ENCODE results near the gene PRKG1. TPM values are rescaled to one million over a fixed set of nuclear protein-coding genes. Genes with fewer than 3 reads are reported as not detected.

The PRKG1 gene
- total RNA-seq, 1 experiment from 2014 or later = 16.5 TPM

DNA sequence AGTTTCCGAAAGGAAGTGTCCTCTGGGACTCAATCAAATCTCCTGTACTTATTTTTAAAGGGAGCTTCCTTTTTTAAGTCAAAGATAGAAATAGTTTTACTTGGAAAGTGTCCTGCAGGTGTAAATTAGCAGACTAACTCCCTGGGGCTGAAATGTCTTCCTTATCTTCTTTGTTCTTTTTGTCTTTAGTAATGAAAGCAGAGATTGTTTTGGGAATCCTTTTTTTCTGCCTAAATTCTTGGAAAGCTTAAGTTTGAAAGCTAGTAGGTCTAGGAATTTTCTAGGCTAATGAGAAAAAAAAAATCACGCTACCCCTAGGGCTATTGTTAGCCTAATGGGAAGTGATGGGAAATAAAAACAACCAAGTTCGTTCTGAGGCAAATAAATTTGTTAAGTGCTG, 764.2 kb downstream of the PRKG1 start (continued):
- TF ChIP-seq, protein P1, sequence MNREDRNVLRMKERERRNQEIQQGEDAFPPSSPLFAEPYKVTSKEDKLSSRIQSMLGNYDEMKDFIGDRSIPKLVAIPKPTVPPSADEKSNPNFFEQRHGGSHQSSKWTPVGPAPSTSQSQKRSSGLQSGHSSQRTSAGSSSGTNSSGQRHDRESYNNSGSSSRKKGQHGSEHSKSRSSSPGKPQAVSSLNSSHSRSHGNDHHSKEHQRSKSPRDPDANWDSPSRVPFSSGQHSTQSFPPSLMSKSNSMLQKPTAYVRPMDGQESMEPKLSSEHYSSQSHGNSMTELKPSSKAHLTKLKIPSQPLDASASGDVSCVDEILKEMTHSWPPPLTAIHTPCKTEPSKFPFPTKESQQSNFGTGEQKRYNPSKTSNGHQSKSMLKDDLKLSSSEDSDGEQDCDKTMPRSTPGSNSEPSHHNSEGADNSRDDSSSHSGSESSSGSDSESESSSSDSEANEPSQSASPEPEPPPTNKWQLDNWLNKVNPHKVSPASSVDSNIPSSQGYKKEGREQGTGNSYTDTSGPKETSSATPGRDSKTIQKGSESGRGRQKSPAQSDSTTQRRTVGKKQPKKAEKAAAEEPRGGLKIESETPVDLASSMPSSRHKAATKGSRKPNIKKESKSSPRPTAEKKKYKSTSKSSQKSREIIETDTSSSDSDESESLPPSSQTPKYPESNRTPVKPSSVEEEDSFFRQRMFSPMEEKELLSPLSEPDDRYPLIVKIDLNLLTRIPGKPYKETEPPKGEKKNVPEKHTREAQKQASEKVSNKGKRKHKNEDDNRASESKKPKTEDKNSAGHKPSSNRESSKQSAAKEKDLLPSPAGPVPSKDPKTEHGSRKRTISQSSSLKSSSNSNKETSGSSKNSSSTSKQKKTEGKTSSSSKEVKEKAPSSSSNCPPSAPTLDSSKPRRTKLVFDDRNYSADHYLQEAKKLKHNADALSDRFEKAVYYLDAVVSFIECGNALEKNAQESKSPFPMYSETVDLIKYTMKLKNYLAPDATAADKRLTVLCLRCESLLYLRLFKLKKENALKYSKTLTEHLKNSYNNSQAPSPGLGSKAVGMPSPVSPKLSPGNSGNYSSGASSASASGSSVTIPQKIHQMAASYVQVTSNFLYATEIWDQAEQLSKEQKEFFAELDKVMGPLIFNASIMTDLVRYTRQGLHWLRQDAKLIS (CRISPR knock-in tag; IDR thresholded peaks at IDR 0.05; ENCODE audit: borderline replicate concordance) = no peak
- TF ChIP-seq NFE2L1 (CRISPR knock-in tag; IDR thresholded peaks at IDR 0.05) = no peak
- TF ChIP-seq ETV6 (CRISPR knock-in tag; IDR thresholded peaks at IDR 0.05) = no peak

DNA sequence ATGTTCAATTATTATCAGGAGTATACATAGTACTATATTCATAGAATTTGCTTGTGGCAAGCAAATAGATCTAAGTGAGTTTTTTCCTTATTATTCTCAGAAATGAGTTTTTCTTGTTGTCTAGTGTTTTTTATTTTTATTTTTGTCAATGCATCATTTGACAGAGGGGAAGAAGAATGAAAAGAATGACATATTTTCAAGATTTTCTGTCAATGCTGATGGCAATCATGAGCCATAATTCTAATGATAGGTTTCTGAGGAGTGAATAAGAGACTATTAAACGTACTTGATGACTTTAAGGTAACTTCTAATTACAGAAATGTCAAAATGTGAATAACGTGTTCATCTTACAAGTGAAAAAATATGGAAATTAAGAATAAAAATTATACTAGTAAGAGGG, 769.7 kb downstream of the PRKG1 start:
- Mint-ChIP-seq H3K4me3 (no peak overlapping the region), H3K4me1 (peaks cover 28% of the 10 kb centered on the region), H3K9me3 (peaks cover 3% of the 10 kb centered on the region), H3K36me3 (no peaks in the 10 kb centered on the region), H3K27ac (no peak overlapping the region), H3K27me3 (ENCODE audit: low read depth) (no peaks in the 10 kb centered on the region)
- ATAC-seq (no peak), DNase-seq (ENCODE audit: low spot score) (no peak)
- TF ChIP-seq SOX15 (CRISPR knock-in tag; IDR thresholded peaks at IDR 0.05) = no peak
- ChIA-PET POLR2A (no interaction called here), CTCF (no interaction called here)

DNA sequence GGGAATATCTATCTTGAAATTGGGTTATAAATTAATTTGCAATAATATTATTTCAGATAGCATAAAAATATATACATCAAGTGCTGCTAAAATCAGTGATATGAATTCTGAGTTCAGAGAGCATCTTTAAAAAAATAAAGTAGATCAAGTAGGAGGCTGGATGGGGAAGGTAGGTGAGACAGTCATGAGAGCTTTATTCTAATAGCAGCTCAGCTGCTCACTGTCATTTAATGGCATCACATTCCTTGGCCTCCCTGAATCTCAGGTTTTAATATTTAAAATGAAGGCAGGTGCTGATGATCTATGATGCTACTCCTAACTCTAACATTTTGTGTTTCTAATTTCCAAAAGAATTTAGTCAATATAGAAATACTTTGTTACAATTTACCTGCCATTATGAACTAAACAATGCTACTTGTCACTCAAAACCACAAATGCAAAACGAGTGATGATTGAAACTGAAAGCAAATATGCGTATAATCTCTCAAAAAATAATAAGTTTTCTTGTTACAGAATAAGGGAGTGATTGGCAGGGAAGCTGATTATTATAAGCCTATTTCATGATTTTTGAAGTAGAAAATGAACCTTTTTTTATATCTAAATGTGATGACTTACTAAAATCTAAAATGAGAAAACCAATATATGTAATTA, 772.7 kb downstream of the PRKG1 start:
- POLR2A ChIA-PET = no interaction called here
- peaks cover 20% of the 10 kb centered on the region for H3K4me1 Mint-ChIP-seq

More for the DNA sequence above, 772.7 kb downstream of the PRKG1 start:
- CTCF ChIA-PET = no interaction called here
- Mint-ChIP-seq H3K27me3 (ENCODE audit: low read depth) (no peaks in the 10 kb centered on the region), H3K9me3 (peaks cover 6% of the 10 kb centered on the region), H3K36me3 (peaks cover 4% of the 10 kb centered on the region), H3K27ac (no peak overlapping the region), H3K4me3 (no peak overlapping the region)
- no peak for DNase-seq (ENCODE audit: low spot score)
- ATAC-seq = no peak
- TF ChIP-seq JUN (CRISPR knock-in tag; IDR thresholded peaks at IDR 0.05) (no peak), SOX15 (CRISPR knock-in tag; IDR thresholded peaks at IDR 0.05) (no peak), ZNF219 (CRISPR knock-in tag; IDR thresholded peaks at IDR 0.05; ENCODE audit: borderline replicate concordance) (no peak), ZNF121 (CRISPR knock-in tag; IDR thresholded peaks at IDR 0.05) (no peak), IRF2 (CRISPR knock-in tag; IDR thresholded peaks at IDR 0.05; ENCODE audit: borderline replicate concordance, low read depth) (no peak), NR1H2 (CRISPR knock-in tag; IDR thresholded peaks at IDR 0.05) (no peak), GRHL2 (CRISPR knock-in tag; IDR thresholded peaks at IDR 0.05; ENCODE audit: insufficient replicate concordance, severe bottlenecking) (no peak), ELF4 (CRISPR knock-in tag; IDR thresholded peaks at IDR 0.05; ENCODE audit: low read depth) (no peak), SMAD3 (CRISPR knock-in tag; IDR thresholded peaks at IDR 0.05; ENCODE audit: borderline replicate concordance) (no peak), PRRX2 (CRISPR knock-in tag; IDR thresholded peaks at IDR 0.05) (no peak), MXD4 (CRISPR knock-in tag; IDR thresholded peaks at IDR 0.05; ENCODE audit: borderline replicate concordance) (no peak), EMX1 (CRISPR knock-in tag; IDR thresholded peaks at IDR 0.05) (no peak), ZNF396 (CRISPR knock-in tag; IDR thresholded peaks at IDR 0.05; ENCODE audit: borderline replicate concordance) (no peak), ZNF317 (CRISPR knock-in tag; IDR thresholded peaks at IDR 0.05; ENCODE audit: borderline replicate concordance, low read depth) (no peak)
- TF ChIP-seq, protein P2, sequence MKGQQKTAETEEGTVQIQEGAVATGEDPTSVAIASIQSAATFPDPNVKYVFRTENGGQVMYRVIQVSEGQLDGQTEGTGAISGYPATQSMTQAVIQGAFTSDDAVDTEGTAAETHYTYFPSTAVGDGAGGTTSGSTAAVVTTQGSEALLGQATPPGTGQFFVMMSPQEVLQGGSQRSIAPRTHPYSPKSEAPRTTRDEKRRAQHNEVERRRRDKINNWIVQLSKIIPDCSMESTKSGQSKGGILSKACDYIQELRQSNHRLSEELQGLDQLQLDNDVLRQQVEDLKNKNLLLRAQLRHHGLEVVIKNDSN (CRISPR knock-in tag; IDR thresholded peaks at IDR 0.05) = no peak
- TF ChIP-seq, protein P3, sequence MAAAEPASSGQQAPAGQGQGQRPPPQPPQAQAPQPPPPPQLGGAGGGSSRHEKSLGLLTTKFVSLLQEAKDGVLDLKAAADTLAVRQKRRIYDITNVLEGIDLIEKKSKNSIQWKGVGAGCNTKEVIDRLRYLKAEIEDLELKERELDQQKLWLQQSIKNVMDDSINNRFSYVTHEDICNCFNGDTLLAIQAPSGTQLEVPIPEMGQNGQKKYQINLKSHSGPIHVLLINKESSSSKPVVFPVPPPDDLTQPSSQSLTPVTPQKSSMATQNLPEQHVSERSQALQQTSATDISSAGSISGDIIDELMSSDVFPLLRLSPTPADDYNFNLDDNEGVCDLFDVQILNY (CRISPR knock-in tag; IDR thresholded peaks at IDR 0.05) = no peak
- TF ChIP-seq, protein P4, sequence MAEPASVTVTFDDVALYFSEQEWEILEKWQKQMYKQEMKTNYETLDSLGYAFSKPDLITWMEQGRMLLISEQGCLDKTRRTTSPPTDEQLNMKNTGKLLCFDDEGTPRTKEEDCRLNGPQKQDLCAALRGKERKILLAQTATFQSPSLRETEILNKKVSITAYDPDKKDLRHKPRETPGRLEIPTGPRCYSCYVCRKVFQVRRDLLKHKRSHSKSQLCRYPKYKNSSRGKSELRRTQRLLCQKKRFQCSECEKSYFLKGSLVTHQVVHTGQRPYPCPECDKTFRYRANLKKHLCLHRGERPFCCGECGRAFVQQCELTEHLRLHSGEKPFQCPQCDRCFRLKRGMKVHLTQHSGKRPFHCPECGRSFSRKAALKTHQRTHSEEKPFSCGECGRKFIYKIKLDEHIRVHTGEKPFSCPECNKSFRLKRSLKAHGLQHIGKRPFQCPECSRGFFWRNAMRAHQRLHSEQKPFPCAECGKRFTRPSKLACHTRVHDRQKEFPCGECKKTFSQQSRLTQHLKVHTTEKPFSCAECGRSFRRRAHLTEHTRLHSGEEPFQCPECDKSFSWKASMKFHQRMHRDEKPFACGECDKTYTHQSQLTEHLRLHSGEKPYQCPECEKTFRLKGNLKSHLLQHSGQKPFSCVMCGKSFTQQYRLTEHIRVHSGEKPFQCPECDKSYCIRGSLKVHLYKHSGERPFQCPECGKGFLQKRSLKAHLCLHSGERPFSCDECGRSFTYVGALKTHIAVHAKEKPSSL (CRISPR knock-in tag; conservative IDR thresholded peaks at IDR 0.05) = no peak
- TF ChIP-seq, protein P5, sequence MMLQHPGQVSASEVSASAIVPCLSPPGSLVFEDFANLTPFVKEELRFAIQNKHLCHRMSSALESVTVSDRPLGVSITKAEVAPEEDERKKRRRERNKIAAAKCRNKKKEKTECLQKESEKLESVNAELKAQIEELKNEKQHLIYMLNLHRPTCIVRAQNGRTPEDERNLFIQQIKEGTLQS (CRISPR knock-in tag; conservative IDR thresholded peaks at IDR 0.05) = no peak
- TF ChIP-seq, protein P6, sequence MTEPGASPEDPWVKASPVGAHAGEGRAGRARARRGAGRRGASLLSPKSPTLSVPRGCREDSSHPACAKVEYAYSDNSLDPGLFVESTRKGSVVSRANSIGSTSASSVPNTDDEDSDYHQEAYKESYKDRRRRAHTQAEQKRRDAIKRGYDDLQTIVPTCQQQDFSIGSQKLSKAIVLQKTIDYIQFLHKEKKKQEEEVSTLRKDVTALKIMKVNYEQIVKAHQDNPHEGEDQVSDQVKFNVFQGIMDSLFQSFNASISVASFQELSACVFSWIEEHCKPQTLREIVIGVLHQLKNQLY (CRISPR knock-in tag; IDR thresholded peaks at IDR 0.05) = no peak
- TF ChIP-seq, protein P7, sequence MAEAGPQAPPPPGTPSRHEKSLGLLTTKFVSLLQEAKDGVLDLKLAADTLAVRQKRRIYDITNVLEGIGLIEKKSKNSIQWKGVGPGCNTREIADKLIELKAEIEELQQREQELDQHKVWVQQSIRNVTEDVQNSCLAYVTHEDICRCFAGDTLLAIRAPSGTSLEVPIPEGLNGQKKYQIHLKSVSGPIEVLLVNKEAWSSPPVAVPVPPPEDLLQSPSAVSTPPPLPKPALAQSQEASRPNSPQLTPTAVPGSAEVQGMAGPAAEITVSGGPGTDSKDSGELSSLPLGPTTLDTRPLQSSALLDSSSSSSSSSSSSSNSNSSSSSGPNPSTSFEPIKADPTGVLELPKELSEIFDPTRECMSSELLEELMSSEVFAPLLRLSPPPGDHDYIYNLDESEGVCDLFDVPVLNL (CRISPR knock-in tag; IDR thresholded peaks at IDR 0.05; ENCODE audit: borderline replicate concordance, low read depth) = no peak

All from WTC11 (cell line).